Astrocyte of the cerebellum (primary cell): ENCODE results near the gene GRIK2.

Experiments used
- DNase-seq: peaks from one replicate; pipeline ENCODE4 v3.0.0-alpha.2; 2011; ENCODE audit warnings: low read depth
- H3K4me3 ChIP-seq: 2 replicates; pipeline ENCODE4 v1.5.1; 2011; ENCODE audit warnings: mild to moderate bottlenecking, low read depth, low read length, moderate library complexity
- CTCF ChIP-seq: IDR thresholded peaks from 2 replicates; pipeline ENCODE4 v1.5.1; 2012; ENCODE audit warnings: low read length, low read depth, moderate library complexity, mild to moderate bottlenecking; ENCODE audit errors: missing control alignments
- in situ Hi-C: cut with HindIII; loops from 2 replicates; pipeline ENCODE4 v1.10.0; 2017; ENCODE audit warnings: low sequenced_read_pairs

The GRIK2 gene

GRCh38 chr6:101582792-101583191 is 189.3 kb downstream of the GRIK2 start:
- no peak overlapping the region for H3K4me3 ChIP-seq
- DNase-seq: no peak
- in situ Hi-C loops: no loop called here
- no peak for TF ChIP-seq CTCF

GRCh38 chr6:101585501-101585900 is 192.0 kb downstream of the GRIK2 start:
- TF ChIP-seq CTCF: no peak
- in situ Hi-C loops: no loop called here
- no peak overlapping the region for H3K4me3 ChIP-seq
- no peak for DNase-seq

- H3K4me3 ChIP-seq: no peak overlapping the region
- TF ChIP-seq CTCF: no peak
- no peak for DNase-seq
- in situ Hi-C loops: no loop called here
These were observed 194.8 kb downstream of the GRIK2 start for GRCh38 chr6:101588343-101588742.

- no peak overlapping the region for H3K4me3 ChIP-seq
- no peak for DNase-seq
- no peak for TF ChIP-seq CTCF
- in situ Hi-C loops: no loop called here
These were observed 201.8 kb downstream of the GRIK2 start for GRCh38 chr6:101595276-101595675.

GRCh38 chr6:101597693-101598092 is 204.2 kb downstream of the GRIK2 start:
- H3K4me3 ChIP-seq: no peak overlapping the region
- TF ChIP-seq CTCF: no peak
- in situ Hi-C loops: no loop called here
- DNase-seq: peak; percentile 15

- in situ Hi-C loops: no loop called here
- no peak for TF ChIP-seq CTCF
- no peak overlapping the region for H3K4me3 ChIP-seq
- DNase-seq: no peak
These were observed 211.9 kb downstream of the GRIK2 start for GRCh38 chr6:101605426-101605825.

GRCh38 chr6:101605874-101606273 is 212.4 kb downstream of the GRIK2 start:
- TF ChIP-seq CTCF: no peak
- no peak overlapping the region for H3K4me3 ChIP-seq
- in situ Hi-C loops: no loop called here
- DNase-seq: no peak
